Endothelial cell (in vitro differentiated cells): ENCODE data around the gene BEND5. TPM values are rescaled to one million over a fixed set of nuclear protein-coding genes. Genes with fewer than 3 reads are reported as not detected.

ENCODE experiments used
- DNase-seq: peaks from one replicate; pipeline ENCODE4 v3.0.0; 2021; ENCODE audit warnings: low spot score
- H3K27ac Mint-ChIP-seq: one replicate; pipeline ENCODE4 v1.8.0; 2021; ENCODE audit warnings: mixed read lengths, inconsistent platforms; ENCODE audit not compliant: unreplicated experiment
- H3K27me3 Mint-ChIP-seq: one replicate; pipeline ENCODE4 v1.8.0; 2021; ENCODE audit warnings: mild to moderate bottlenecking, moderate library complexity, mixed read lengths, inconsistent platforms; ENCODE audit not compliant: unreplicated experiment
- H3K36me3 Mint-ChIP-seq: one replicate; pipeline ENCODE4 v1.8.0; 2021; ENCODE audit warnings: mild to moderate bottlenecking, low read depth, mixed read lengths, inconsistent platforms; ENCODE audit not compliant: unreplicated experiment
- H3K4me1 Mint-ChIP-seq: one replicate; pipeline ENCODE4 v1.8.0; 2021; ENCODE audit warnings: mild to moderate bottlenecking, mixed read lengths, inconsistent platforms; ENCODE audit not compliant: unreplicated experiment
- H3K4me3 Mint-ChIP-seq: one replicate; pipeline ENCODE4 v1.8.0; 2021; ENCODE audit warnings: mild to moderate bottlenecking, mixed read lengths, inconsistent platforms; ENCODE audit not compliant: unreplicated experiment
- H3K9me3 Mint-ChIP-seq: one replicate; pipeline ENCODE4 v1.8.0; 2021; ENCODE audit warnings: mixed read lengths, inconsistent platforms; ENCODE audit not compliant: unreplicated experiment
- total RNA-seq: library from RNA; stranded (reverse); fragmentation: NEBNext Ultra II Directional; extraction: Animal tissue kit (Norgen Biotek cat#: 25700); gene quantifications from one replicate; pipeline ENCODE4 v1.2.1, GENCODE V29; 2021; ENCODE audit not compliant: unreplicated experiment
- TF ChIP-seq, protein P1 (sequence below): fragments of 200-600 bp; sonication (generic); IDR thresholded peaks from one replicate; pipeline ENCODE4 v1.5.0; 2021; ENCODE audit warnings: antibody characterized with exemption; ENCODE audit not compliant: unreplicated experiment

The BEND5 gene
- total RNA-seq, 1 donor from 2014 or later = 9.1 TPM

- Mint-ChIP-seq H3K9me3 (no peaks in the 10 kb centered on the region), H3K4me3 (no peak overlapping the region), H3K36me3 (no peaks in the 10 kb centered on the region), H3K4me1 (peaks cover 15% of the 10 kb centered on the region), H3K27ac (no peak overlapping the region), H3K27me3 (peaks cover 4% of the 10 kb centered on the region)
- TF ChIP-seq, protein P1, sequence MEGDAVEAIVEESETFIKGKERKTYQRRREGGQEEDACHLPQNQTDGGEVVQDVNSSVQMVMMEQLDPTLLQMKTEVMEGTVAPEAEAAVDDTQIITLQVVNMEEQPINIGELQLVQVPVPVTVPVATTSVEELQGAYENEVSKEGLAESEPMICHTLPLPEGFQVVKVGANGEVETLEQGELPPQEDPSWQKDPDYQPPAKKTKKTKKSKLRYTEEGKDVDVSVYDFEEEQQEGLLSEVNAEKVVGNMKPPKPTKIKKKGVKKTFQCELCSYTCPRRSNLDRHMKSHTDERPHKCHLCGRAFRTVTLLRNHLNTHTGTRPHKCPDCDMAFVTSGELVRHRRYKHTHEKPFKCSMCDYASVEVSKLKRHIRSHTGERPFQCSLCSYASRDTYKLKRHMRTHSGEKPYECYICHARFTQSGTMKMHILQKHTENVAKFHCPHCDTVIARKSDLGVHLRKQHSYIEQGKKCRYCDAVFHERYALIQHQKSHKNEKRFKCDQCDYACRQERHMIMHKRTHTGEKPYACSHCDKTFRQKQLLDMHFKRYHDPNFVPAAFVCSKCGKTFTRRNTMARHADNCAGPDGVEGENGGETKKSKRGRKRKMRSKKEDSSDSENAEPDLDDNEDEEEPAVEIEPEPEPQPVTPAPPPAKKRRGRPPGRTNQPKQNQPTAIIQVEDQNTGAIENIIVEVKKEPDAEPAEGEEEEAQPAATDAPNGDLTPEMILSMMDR = no peak
- no peak for DNase-seq
Observed at GRCh38 chr1:48710318-48710717, 66.4 kb downstream of the BEND5 start.

DNA sequence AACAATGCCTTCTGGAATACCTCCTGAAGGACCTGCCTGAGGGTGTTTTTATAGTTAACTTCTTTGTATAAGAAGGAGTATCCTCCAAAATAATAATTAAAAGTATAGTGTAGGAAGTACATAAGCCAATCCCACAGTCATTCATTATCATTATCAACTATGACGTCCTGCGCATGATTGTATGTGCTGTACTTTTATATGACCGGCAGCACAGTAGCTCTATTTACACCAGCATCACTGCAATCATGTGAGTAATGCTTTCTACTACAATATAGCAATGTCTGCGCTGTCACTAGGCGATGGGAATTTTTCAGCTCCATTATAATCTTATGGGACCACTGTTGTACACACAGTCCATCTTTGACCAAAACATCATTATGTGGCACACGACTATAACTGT, 72.0 kb downstream of the BEND5 start:
- Mint-ChIP-seq H3K36me3 (no peaks in the 10 kb centered on the region), H3K27me3 (no peaks in the 10 kb centered on the region), H3K4me1 (no peaks in the 10 kb centered on the region), H3K4me3 (no peak overlapping the region), H3K9me3 (no peaks in the 10 kb centered on the region), H3K27ac (no peak overlapping the region)
- DNase-seq = no peak
- TF ChIP-seq, protein P1 = no peak

GRCh38 chr1:48701445-48701844, 75.2 kb downstream of the BEND5 start:
- TF ChIP-seq, protein P1 = no peak
- Mint-ChIP-seq H3K27me3 (peaks cover 5% of the 10 kb centered on the region), H3K9me3 (no peaks in the 10 kb centered on the region), H3K27ac (no peak overlapping the region), H3K4me3 (no peak overlapping the region), H3K4me1 (no peaks in the 10 kb centered on the region), H3K36me3 (no peaks in the 10 kb centered on the region)
- DNase-seq = no peak

DNA sequence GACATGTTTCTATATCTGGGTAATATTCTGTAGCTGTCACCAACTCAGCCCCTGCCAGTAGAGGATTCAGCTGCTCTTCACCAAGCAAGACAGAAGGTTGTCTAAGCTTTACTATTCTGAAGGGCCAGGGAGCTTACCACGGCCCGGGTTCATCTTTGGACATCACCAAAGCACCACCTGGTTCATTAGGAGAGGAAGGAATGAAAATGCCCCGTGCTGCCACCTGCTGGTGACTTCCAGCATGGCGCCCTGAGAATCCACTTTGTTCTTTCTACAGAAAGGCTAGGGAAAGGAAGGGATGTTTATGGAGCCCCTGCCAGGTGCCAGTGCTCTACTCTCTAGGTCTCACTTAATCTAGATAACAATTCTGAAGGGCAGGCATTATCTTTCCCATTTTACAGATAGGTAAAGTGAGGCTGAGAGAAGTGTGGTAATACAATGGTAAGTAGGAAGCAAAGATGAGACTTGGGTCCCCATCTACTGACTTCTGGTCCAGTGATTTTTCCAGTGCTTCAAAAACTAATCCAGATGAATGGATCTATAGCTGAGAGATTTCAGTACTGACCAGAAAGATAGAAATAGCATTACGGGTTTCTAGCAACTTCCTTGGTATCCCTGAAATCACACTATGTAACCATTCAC, 79.5 kb downstream of the BEND5 start:
- H3K27me3 Mint-ChIP-seq = peaks cover 7% of the 10 kb centered on the region
- no peak overlapping the region for H3K4me3 Mint-ChIP-seq
- no peak overlapping the region for H3K27ac Mint-ChIP-seq
- peak; percentile 79 for DNase-seq
- H3K9me3 Mint-ChIP-seq = no peaks in the 10 kb centered on the region
- H3K4me1 Mint-ChIP-seq = no peaks in the 10 kb centered on the region
- TF ChIP-seq, protein P1 = peak; percentile 95
- no peaks in the 10 kb centered on the region for H3K36me3 Mint-ChIP-seq

GRCh38 chr1:48695161-48695560, 81.5 kb downstream of the BEND5 start:
- no peaks in the 10 kb centered on the region for H3K9me3 Mint-ChIP-seq
- no peak overlapping the region for H3K4me3 Mint-ChIP-seq
- H3K4me1 Mint-ChIP-seq = no peaks in the 10 kb centered on the region
- TF ChIP-seq, protein P1 = no peak
- H3K36me3 Mint-ChIP-seq = no peaks in the 10 kb centered on the region
- peaks cover 11% of the 10 kb centered on the region for H3K27me3 Mint-ChIP-seq
- DNase-seq = no peak
- no peak overlapping the region for H3K27ac Mint-ChIP-seq
